ENCODE data around the gene PTPRD.

The PTPRD gene

GRCh38 chr9:10146517-10147331, 466.1 kb downstream of the PTPRD start:
- DNase-seq: no peak

GRCh38 chr9:10144355-10144754, 468.4 kb downstream of the PTPRD start:
- DNase-seq: no peak

- DNase-seq: no peak
Observed at GRCh38 chr9:10135553-10135952, 477.2 kb downstream of the PTPRD start.

- DNase-seq: no peak
Observed at GRCh38 chr9:10134266-10134665, 478.5 kb downstream of the PTPRD start.

- no peak for DNase-seq
Observed at GRCh38 chr9:10130061-10130675, 482.6 kb downstream of the PTPRD start.

- no peak for DNase-seq
Observed at GRCh38 chr9:10127867-10128266, 484.9 kb downstream of the PTPRD start.

- DNase-seq: no peak
Observed at GRCh38 chr9:10112798-10113197, 500.0 kb downstream of the PTPRD start.

GRCh38 chr9:10112070-10112469, 500.7 kb downstream of the PTPRD start:
- DNase-seq: no peak

- no peak for DNase-seq
Observed at GRCh38 chr9:10108815-10109214, 504.0 kb downstream of the PTPRD start.

- DNase-seq: no peak
Observed at GRCh38 chr9:10104774-10105173, 508.0 kb downstream of the PTPRD start.

- no peak for DNase-seq
Observed at GRCh38 chr9:10095208-10095607, 517.6 kb downstream of the PTPRD start.

- no peak for DNase-seq
Observed at GRCh38 chr9:10094563-10094962, 518.2 kb downstream of the PTPRD start.

- no peak for DNase-seq
Observed at GRCh38 chr9:10080012-10080411, 532.8 kb downstream of the PTPRD start.

GRCh38 chr9:10079284-10079964, 533.4 kb downstream of the PTPRD start:
- DNase-seq: no peak

- no peak for DNase-seq
Observed at GRCh38 chr9:10071579-10071978, 541.2 kb downstream of the PTPRD start.

- DNase-seq: no peak
Observed at GRCh38 chr9:10062629-10063395, 550.0 kb downstream of the PTPRD start.

- DNase-seq: no peak
Observed at GRCh38 chr9:10059044-10059443, 553.8 kb downstream of the PTPRD start.

GRCh38 chr9:10055886-10056395, 556.9 kb downstream of the PTPRD start:
- DNase-seq: no peak

- DNase-seq: no peak
Observed at GRCh38 chr9:10054456-10054855, 558.3 kb downstream of the PTPRD start.

- DNase-seq: no peak
Observed at GRCh38 chr9:10052916-10053315, 559.9 kb downstream of the PTPRD start.

- no peak for DNase-seq
Observed at GRCh38 chr9:10052181-10052580, 560.6 kb downstream of the PTPRD start.

GRCh38 chr9:10050016-10050415, 562.8 kb downstream of the PTPRD start:
- DNase-seq: no peak

- DNase-seq: no peak
Observed at GRCh38 chr9:10048994-10049393, 563.8 kb downstream of the PTPRD start.

Measured in EL (cell line).